Naive thymus-derived CD4-positive, alpha-beta T cell (primary cell): ENCODE results near the gene NXPE3. TPM values are rescaled to one million over a fixed set of nuclear protein-coding genes. Genes with fewer than 3 reads are reported as not detected.
"Not testable (repeated sequence)": the region's sequence is repeated elsewhere in the genome, so short reads cannot be mapped to it uniquely, and the experiment has no call there.

Experiments used
- ATAC-seq: fragments of 150-1000 bp; cut with Tn5 transposase; 2 replicates; pipeline ENCODE4 v1.10.0; 2021; ENCODE audit warnings: mild to moderate bottlenecking, moderate library complexity
- CTCF ChIA-PET: fragments of 350-600 bp; sonication (Branson Sonifier 250); formaldehyde crosslinking; loops from one replicate; lab custom pipeline; 2021; ENCODE audit warnings: antibody characterized with exemption; lab: Charles Lee
- POLR2A ChIA-PET: fragments of 350-600 bp; sonication (Branson Sonifier 250); formaldehyde crosslinking; loops from one replicate; lab custom pipeline; 2021; ENCODE audit warnings: antibody characterized with exemption, inconsistent platforms; lab: Charles Lee
- DNase-seq, 9 donors: peaks; one replicate each; pipeline versions ENCODE4 v3.0.0 to v3.0.0-alpha.2; 2020 to 2022; ENCODE audit warnings: mixed read lengths in 1 of 9
- H3K27ac ChIP-seq: one replicate; pipeline ENCODE4 v1.7.0; 2013; ENCODE audit warnings: mild to moderate bottlenecking, low read depth, low read length, moderate library complexity
- H3K27me3 ChIP-seq, 2 donors: one replicate each; pipeline ENCODE4 v1.7.0; 2013; ENCODE audit warnings: low read length in 2 of 2, mild to moderate bottlenecking in 2 of 2, moderate library complexity in 2 of 2; ENCODE audit not compliant: control insufficient read depth in 2 of 2, insufficient read depth in 2 of 2
- H3K36me3 ChIP-seq, 3 experiments: 1 replicate in 2 of 3; 2 replicates in 1 of 3; pipeline ENCODE4 v1.7.0; 2013; ENCODE audit warnings: low read length in 3 of 3, mild to moderate bottlenecking in 3 of 3, moderate library complexity in 1 of 3; ENCODE audit not compliant: insufficient read depth in 3 of 3, control insufficient read depth in 2 of 3
- H3K4me1 ChIP-seq, 2 donors: one replicate each; pipeline ENCODE4 v1.7.0; 2013; ENCODE audit warnings: low read length in 2 of 2, mild to moderate bottlenecking in 2 of 2, moderate library complexity in 1 of 2; ENCODE audit not compliant: control insufficient read depth in 2 of 2, insufficient read depth in 2 of 2
- H3K4me3 ChIP-seq: 2 replicates; pipeline ENCODE4 v1.7.0; 2013; ENCODE audit warnings: mild to moderate bottlenecking, low read length
- H3K9me3 ChIP-seq, 3 experiments: 1 replicate in 2 of 3; 2 replicates in 1 of 3; pipeline ENCODE4 v1.7.0; 2013; ENCODE audit warnings: low read length in 3 of 3; ENCODE audit not compliant: control insufficient read depth in 2 of 3
- H3K27ac Mint-ChIP-seq, 9 donors: one replicate each; pipeline ENCODE4 v1.8.0; 2020 to 2022; ENCODE audit warnings: mixed read lengths in 9 of 9, mild to moderate bottlenecking in 8 of 9, moderate library complexity in 5 of 9, inconsistent platforms in 2 of 9
- H3K27me3 Mint-ChIP-seq, 5 donors: one replicate each; pipeline ENCODE4 v1.8.0; 2021 to 2022; ENCODE audit warnings: mixed read lengths in 5 of 5, mild to moderate bottlenecking in 1 of 5
- H3K36me3 Mint-ChIP-seq, 5 donors: one replicate each; pipeline ENCODE4 v1.8.0; 2020 to 2022; ENCODE audit warnings: mixed read lengths in 5 of 5, mild to moderate bottlenecking in 3 of 5, inconsistent platforms in 1 of 5
- H3K4me1 Mint-ChIP-seq, 7 donors: one replicate each; pipeline ENCODE4 v1.8.0; 2020 to 2022; ENCODE audit warnings: mixed read lengths in 7 of 7, mild to moderate bottlenecking in 3 of 7, inconsistent platforms in 1 of 7
- H3K4me3 Mint-ChIP-seq, 10 donors: one replicate each; pipeline ENCODE4 v1.8.0; 2020 to 2022; ENCODE audit warnings: mild to moderate bottlenecking in 10 of 10, mixed read lengths in 10 of 10, moderate library complexity in 6 of 10, inconsistent platforms in 2 of 10
- H3K9me3 Mint-ChIP-seq, 11 donors: one replicate each; pipeline ENCODE4 v1.8.0; 2020 to 2022; ENCODE audit warnings: mixed read lengths in 11 of 11, mild to moderate bottlenecking in 4 of 11, inconsistent platforms in 1 of 11, moderate library complexity in 1 of 11
- intact Hi-C, 2 donors: fragments of 100-400 bp; cut with micrococcal nuclease; formaldehyde crosslinking; loops; one replicate each; pipeline ENCODE4 v1.15.1; 2023
- polyA plus RNA-seq, 2 donors: library from polyadenylated mRNA; unstranded; fragments of 300-500 nt; fragmentation: Illumina TruSeq; gene quantifications; one replicate each; pipeline ENCODE4 v1.2.3, GENCODE V29; 2021
- total RNA-seq, 6 experiments: library from RNA in 5 of 6; stranded (reverse) in 5 of 6; gene quantifications; 1 replicate in 5 of 6; 2 replicates in 1 of 6; pipeline ENCODE4 v1.2.3 and lab custom pipeline; 2021 to 2026

NXPE3 gene
- total and polyA plus RNA-seq, 7 experiments from 2014 or later: 25.9 to 71.0 (median 39.3) TPM

DNA sequence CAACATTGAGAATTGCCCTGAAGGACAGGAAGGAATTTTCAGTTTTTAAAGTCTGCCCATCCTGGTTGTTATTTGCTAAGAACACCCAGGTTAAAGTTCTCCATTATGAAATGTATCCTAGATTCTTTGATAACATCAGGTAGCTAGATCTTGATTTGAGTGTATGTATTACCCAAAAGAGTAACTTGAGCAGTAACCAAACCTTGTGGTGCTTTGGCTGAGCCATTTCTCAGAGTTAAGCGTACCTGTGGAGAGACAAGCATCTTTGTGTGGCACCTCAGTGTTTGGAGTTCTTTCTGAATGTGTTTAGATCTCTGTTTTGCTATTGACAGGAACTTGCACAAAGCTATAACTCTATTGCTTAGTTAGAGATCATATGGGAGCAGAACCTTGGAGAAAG, 34.2 kb upstream of the NXPE3 start:
- ChIA-PET POLR2A (interaction anchor here (0.8 kb wide), 1 partner anchor 17 kb away, joined by 4 read pairs; no protein-coding TSS in a partner anchor), CTCF (no interaction called here)
- H3K4me1 Mint-ChIP-seq: peaks cover 0 to 7% (median 5%) of the 10 kb centered on the region in 7 donors
- H3K27ac ChIP-seq: no peak overlapping the region
- no peaks in the 10 kb centered on the region for H3K36me3 ChIP-seq
- DNase-seq: no peak
- H3K9me3 Mint-ChIP-seq: peaks cover 0 to 14% (median 3%) of the 10 kb centered on the region in 11 donors
- intact Hi-C loops: no loop called here
- no peaks in the 10 kb centered on the region for H3K27me3 Mint-ChIP-seq
- H3K4me3 ChIP-seq: no peak overlapping the region
- no peak overlapping the region for H3K4me3 Mint-ChIP-seq
- no peaks in the 10 kb centered on the region for H3K9me3 ChIP-seq
- peak overlapping the region in 6 of 9 donors; percentile 1 to 85 (median 35) for H3K27ac Mint-ChIP-seq
- H3K4me1 ChIP-seq: no peaks in the 10 kb centered on the region
- no peak for ATAC-seq
- H3K27me3 ChIP-seq: no peaks in the 10 kb centered on the region
- peaks cover 0 to 51% (median 23%) of the 10 kb centered on the region in 5 donors for H3K36me3 Mint-ChIP-seq

DNA sequence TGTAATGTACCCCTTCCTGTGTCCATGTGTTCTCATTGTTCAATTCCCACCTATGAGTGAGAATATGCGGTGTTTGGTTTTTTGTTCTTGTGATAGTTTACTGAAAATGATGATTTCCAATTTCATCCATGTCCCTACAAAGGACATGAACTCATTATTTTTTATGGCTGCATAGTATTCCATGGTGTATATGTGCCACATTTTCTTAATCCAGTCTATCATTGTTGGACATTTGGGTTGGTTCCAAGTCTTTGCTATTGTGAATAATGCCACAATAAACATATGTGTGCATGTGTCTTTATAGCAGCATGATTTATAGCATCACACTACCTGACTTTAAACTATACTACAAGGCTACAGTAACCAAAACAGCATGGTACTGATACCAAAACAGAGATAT, 33.1 kb upstream of the NXPE3 start:
- H3K27ac ChIP-seq, H3K27ac Mint-ChIP-seq, H3K4me1 ChIP-seq, DNase-seq, POLR2A ChIA-PET, H3K4me3 ChIP-seq, H3K27me3 ChIP-seq, H3K4me3 Mint-ChIP-seq, H3K27me3 Mint-ChIP-seq, H3K9me3 ChIP-seq, ATAC-seq, H3K36me3 ChIP-seq, CTCF ChIA-PET, intact Hi-C loops: not testable (repeated sequence)
- peaks cover 0 to 12% (median 5%) of the 10 kb centered on the region in 7 donors for H3K4me1 Mint-ChIP-seq
- H3K9me3 Mint-ChIP-seq: peaks cover 0 to 13% (median 4%) of the 10 kb centered on the region in 11 donors
- peaks cover 4 to 48% (median 28%) of the 10 kb centered on the region in 5 donors for H3K36me3 Mint-ChIP-seq

DNA sequence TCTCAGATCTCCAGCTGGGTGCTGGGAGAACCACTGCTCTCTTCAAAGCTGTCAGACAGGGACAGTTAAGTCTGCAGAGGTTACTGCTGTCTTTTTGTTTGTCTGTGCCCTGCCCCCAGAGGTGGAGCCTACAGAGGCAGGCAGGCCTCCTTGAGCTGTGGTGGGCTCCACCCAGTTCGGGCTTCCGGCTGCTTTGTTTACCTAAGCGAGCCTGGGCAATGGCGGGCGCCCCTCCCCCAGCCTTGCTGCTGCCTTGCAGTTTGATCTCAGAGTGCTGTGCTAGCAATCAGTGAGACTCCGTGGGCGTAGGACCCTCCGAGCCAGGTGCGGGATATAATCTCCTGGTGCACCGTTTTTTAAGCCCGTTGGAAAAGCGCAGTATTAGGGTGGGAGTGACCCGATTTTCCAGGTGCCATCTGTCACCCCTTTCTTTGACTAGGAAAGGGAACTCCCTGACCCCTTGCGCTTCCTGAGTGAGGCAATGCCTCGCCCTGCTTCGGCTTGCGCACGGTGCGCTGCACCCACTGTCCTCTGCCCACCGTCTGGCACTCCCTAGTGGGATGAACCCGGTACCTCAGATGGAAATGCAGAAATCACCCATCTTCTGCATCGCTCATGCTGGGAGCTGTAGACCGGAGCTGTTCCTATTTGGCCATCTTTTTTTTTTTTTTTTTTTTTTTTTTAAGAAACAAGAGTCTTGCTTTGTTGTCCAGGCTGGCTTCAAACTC, 25.5 kb upstream of the NXPE3 start:
- ATAC-seq, H3K9me3 ChIP-seq, intact Hi-C loops, H3K27me3 ChIP-seq, H3K4me3 ChIP-seq, H3K27ac ChIP-seq, H3K27me3 Mint-ChIP-seq, H3K4me1 ChIP-seq, CTCF ChIA-PET: not testable (repeated sequence)
- peaks cover 0 to 22% (median 4%) of the 10 kb centered on the region in 3 experiments for H3K36me3 ChIP-seq
- POLR2A ChIA-PET: interaction anchor here (0.6 kb wide), 1 partner anchor 77 kb away, joined by 3 read pairs; no protein-coding TSS in a partner anchor
- peak overlapping the region in 2 of 10 donors; percentile 6 to 13 for H3K4me3 Mint-ChIP-seq
- peak overlapping the region in 2 of 9 donors; percentile 62 to 84 for H3K27ac Mint-ChIP-seq
- H3K36me3 Mint-ChIP-seq: peaks cover 35 to 68% (median 56%) of the 10 kb centered on the region in 5 donors
- peaks cover 0 to 32% (median 9%) of the 10 kb centered on the region in 11 donors for H3K9me3 Mint-ChIP-seq
- DNase-seq: peak in 5 of 9 donors; percentile 14 to 55 (median 20)
- H3K4me1 Mint-ChIP-seq: peaks cover 4 to 13% (median 10%) of the 10 kb centered on the region in 7 donors

DNA sequence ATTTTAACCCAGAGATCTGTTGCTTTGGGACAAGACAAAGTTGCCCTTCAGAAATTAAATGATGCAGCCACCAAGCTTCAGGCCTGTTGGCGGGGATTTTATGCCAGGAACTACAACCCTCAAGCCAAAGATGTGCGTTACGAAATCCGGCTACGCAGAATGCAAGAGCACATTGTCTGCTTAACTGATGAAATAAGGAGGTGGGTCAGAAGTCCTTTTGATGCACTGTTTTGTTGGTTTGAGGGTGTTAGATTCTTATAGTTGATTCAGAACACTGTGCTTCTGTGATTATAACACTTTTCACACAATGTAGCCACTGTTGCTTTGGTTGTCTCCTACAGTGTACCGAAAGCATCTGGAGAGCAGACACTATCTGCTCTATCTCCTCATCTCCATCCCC, 20.8 kb upstream of the NXPE3 start:
- Mint-ChIP-seq H3K36me3 (peaks cover 40 to 71% (median 65%) of the 10 kb centered on the region in 5 donors), H3K9me3 (peaks cover 0 to 9% (median 2%) of the 10 kb centered on the region in 11 donors), H3K4me1 (peaks cover 11 to 31% (median 23%) of the 10 kb centered on the region in 7 donors), H3K27ac (peak overlapping the region in 1 of 9 donors; percentile 42), H3K27me3 (no peaks in the 10 kb centered on the region), H3K4me3 (no peak overlapping the region)
- Histone ChIP-seq H3K27ac (no peak overlapping the region), H3K36me3 (peaks cover 0 to 22% (median 4%) of the 10 kb centered on the region in 3 experiments), H3K27me3 (no peaks in the 10 kb centered on the region), H3K9me3 (no peaks in the 10 kb centered on the region), H3K4me1 (peaks cover 0 to 7% of the 10 kb centered on the region in 2 donors), H3K4me3 (no peak overlapping the region)
- intact Hi-C loops: no loop called here
- ATAC-seq (peak; percentile 44), DNase-seq (no peak)
- POLR2A ChIA-PET: no interaction called here
- CTCF ChIA-PET: no interaction called here

DNA sequence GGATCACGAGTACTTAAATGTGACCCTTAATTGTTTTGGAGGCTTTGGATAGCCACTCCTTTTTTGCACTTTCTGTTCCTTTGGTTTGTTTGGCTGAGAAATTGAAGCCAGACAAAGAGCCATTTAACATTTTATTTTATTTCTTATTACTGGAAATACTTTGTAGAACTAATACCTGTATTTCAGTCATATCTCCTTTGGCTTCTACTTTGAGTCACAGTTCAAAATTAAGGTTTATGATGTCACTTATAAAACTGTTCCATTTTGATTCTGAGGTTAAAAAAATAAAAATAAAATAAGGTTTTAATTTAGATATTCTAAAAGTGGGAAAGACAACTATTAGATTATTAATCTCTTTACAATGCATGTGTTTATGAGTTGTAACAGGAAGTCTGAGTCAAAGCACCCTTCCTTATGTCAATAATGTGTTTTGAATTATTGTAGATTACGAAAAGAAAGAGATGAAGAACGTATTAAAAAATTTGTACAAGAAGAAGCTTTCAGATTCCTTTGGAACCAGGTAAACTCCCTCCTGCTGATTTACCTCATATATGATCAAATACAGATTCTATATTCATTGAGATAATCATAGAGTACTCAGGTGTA, 16.9 kb upstream of the NXPE3 start:
- no peaks in the 10 kb centered on the region for H3K9me3 Mint-ChIP-seq
- no peaks in the 10 kb centered on the region for H3K27me3 Mint-ChIP-seq
- CTCF ChIA-PET: no interaction called here
- peaks cover 28 to 55% (median 45%) of the 10 kb centered on the region in 5 donors for H3K36me3 Mint-ChIP-seq
- no peak for DNase-seq
- intact Hi-C loops: loop anchor here in 1 of 2 donors (10.0 kb wide), 1 partner anchor 1817 kb away; no protein-coding TSS in a partner anchor
- H3K36me3 ChIP-seq: peaks cover 0 to 11% (median 4%) of the 10 kb centered on the region in 3 experiments
- peaks cover 0 to 4% of the 10 kb centered on the region in 2 donors for H3K4me1 ChIP-seq
- no peak overlapping the region for H3K27ac ChIP-seq
- no peak for ATAC-seq
- no peak overlapping the region for H3K27ac Mint-ChIP-seq
- H3K4me3 Mint-ChIP-seq: no peak overlapping the region
- no peak overlapping the region for H3K4me3 ChIP-seq
- POLR2A ChIA-PET: no interaction called here
- H3K27me3 ChIP-seq: no peaks in the 10 kb centered on the region
- H3K9me3 ChIP-seq: no peaks in the 10 kb centered on the region
- H3K4me1 Mint-ChIP-seq: peaks cover 9 to 23% (median 14%) of the 10 kb centered on the region in 7 donors

DNA sequence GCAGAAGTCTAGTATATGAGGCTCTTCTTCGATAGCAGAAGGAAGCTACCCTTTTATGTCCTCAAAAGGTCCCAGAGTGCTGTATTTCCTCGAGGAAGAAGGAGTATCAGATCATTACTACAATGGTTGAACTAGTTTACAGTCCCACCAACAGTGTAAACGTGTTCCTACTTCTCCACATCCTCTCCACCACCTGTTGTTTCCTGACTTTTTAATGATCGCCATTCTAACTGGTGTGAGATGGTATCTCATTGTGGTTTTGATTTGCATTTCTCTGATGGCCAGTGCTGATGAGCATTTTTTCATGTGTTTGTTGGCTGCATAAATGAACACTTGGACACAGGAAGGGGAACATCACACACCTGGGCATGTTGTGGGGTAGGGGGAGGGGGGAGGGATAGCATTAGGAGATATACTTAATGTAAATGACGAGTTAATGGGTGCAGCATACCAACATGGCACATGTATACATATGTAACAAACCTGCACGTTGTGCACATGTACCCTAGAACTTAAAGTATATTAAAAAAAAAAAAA, 1.2 kb upstream of the NXPE3 start:
- peaks cover 12 to 56% (median 44%) of the 10 kb centered on the region in 7 donors for H3K4me1 Mint-ChIP-seq
- not testable (repeated sequence) for H3K36me3 Mint-ChIP-seq, H3K9me3 Mint-ChIP-seq, H3K27me3 Mint-ChIP-seq, H3K4me3 ChIP-seq, H3K9me3 ChIP-seq, ATAC-seq, DNase-seq, H3K36me3 ChIP-seq, H3K27me3 ChIP-seq
- peaks cover 25 to 27% of the 10 kb centered on the region in 2 donors for H3K4me1 ChIP-seq
- POLR2A ChIA-PET: interaction anchor here (0.9 to 2.9 kb wide), 3 partner anchors 8 to 91 kb away, joined by 3 to 11 read pairs (median 3); partner anchors contain the start of gene RPL24
- intact Hi-C loops: loop anchor here (2.0 to 10.0 kb wide), 5 partner anchors 49 to 1377 kb away; partner anchors contain the start of genes LNP1 (in 1 of the 2), RPL24 (in 1 of the 2), SENP7 (in 1 of the 2) and TFG (in 1 of the 2)
- peak overlapping the region; percentile 47 to 99 (median 92) for H3K4me3 Mint-ChIP-seq
- CTCF ChIA-PET: interaction anchor here (1.0 kb wide), 1 partner anchor 24 kb away, joined by 3 read pairs; no protein-coding TSS in a partner anchor
- H3K27ac ChIP-seq: peak overlapping the region; percentile 88
- H3K27ac Mint-ChIP-seq: peak overlapping the region; percentile 38 to 100 (median 99)
